Panc1 (cell line): ENCODE data around the gene STEAP1B.

Experiments
- CTCF ChIP-seq: fragments of 450-650 bp; IDR thresholded peaks from 2 replicates; pipeline ENCODE4 v1.5.1; 2017; ENCODE audit warnings: mild to moderate bottlenecking
- POLR2AphosphoS5 ChIP-seq: IDR thresholded peaks from 2 replicates; pipeline ENCODE4 v1.6.1; 2012; ENCODE audit warnings: mild to moderate bottlenecking, low read depth, low read length, moderate library complexity
- REST ChIP-seq, 2 experiments: IDR thresholded peaks; 2 replicates each; pipeline ENCODE4 v1.6.1; 2011 to 2012; ENCODE audit warnings: low read depth in 2 of 2, control low read depth in 1 of 2, low read length in 1 of 2, mild to moderate bottlenecking in 1 of 2, moderate library complexity in 1 of 2; ENCODE audit not compliant: insufficient read depth in 1 of 2
- SIN3A ChIP-seq: IDR thresholded peaks from 2 replicates; pipeline ENCODE4 v1.6.1; 2012; ENCODE audit warnings: low read depth, mild to moderate bottlenecking, low read length, moderate library complexity, borderline replicate concordance; ENCODE audit not compliant: insufficient read depth
- TCF7L2 ChIP-seq: IDR thresholded peaks from 2 replicates; pipeline ENCODE4 v1.6.1; 2011; ENCODE audit warnings: mild to moderate bottlenecking, low read depth, low read length, inconsistent platforms

GRCh38 chr7:22393913-22394729, 105.9 kb downstream of the STEAP1B start:
- no peak for TF ChIP-seq CTCF
- TF ChIP-seq REST (IDR thresholded peaks at IDR 0.05; ENCODE audit: insufficient read depth in 1 of 2, low read depth in 2 of 2, low read length in 1 of 2), result no peak
- TF ChIP-seq TCF7L2, result no peak
- no peak for TF ChIP-seq SIN3A
- TF ChIP-seq POLR2AphosphoS5, result no peak
